Heart right ventricle (tissue), 16 donors: ENCODE measurements around the gene NECAB2. TPM values are rescaled to one million over a fixed set of nuclear protein-coding genes. Genes with fewer than 3 reads are reported as not detected.
A peak's percentile ranks its signal among the peaks of the same experiment; 100 is the strongest.

ENCODE experiments used
- ATAC-seq, 8 donors: fragments of 200-7000 bp; cut with Tn5 transposase; one replicate each; pipeline ENCODE4 v1.9.1; 2020; ENCODE audit warnings: mild to moderate bottlenecking in 8 of 8, moderate library complexity in 8 of 8, moderate number of reproducible peaks in 1 of 8
- DNase-seq, 2 donors: peaks; one replicate each; pipeline ENCODE4 v3.0.0-alpha.2; 2020
- H3K27ac ChIP-seq, 10 donors: fragments of 200-600 bp; sonication (generic) in 2 of 10; one replicate each; pipeline versions ENCODE4 v1.5.0 to v1.8.0; 2020 to 2022; ENCODE audit warnings: mild to moderate bottlenecking in 3 of 10
- H3K27me3 ChIP-seq, 7 donors: fragments of 200-600 bp; one replicate each; pipeline ENCODE4 v1.8.0; 2021 to 2022; ENCODE audit warnings: mild to moderate bottlenecking in 2 of 7
- H3K36me3 ChIP-seq, 9 donors: fragments of 200-600 bp; sonication (generic) in 1 of 9; one replicate each; pipeline versions ENCODE4 v1.5.0 to v1.8.0; 2020 to 2022; ENCODE audit warnings: mild to moderate bottlenecking in 2 of 9
- H3K4me1 ChIP-seq, 9 donors: fragments of 200-600 bp; sonication (generic) in 1 of 9; one replicate each; pipeline versions ENCODE4 v1.5.0 to v1.8.0; 2020 to 2022; ENCODE audit warnings: mild to moderate bottlenecking in 4 of 9
- H3K4me3 ChIP-seq, 10 donors: fragments of 200-600 bp; sonication (generic) in 2 of 10; one replicate each; pipeline versions ENCODE4 v1.5.0 to v1.8.0; 2020 to 2022; ENCODE audit warnings: mild to moderate bottlenecking in 7 of 10, moderate library complexity in 2 of 10
- H3K9me3 ChIP-seq, 11 donors: fragments of 200-600 bp in 10 of 11; sonication (generic) in 2 of 11; one replicate each; pipeline versions ENCODE4 v1.5.0 to v1.8.0; 2013 to 2022; ENCODE audit warnings: mild to moderate bottlenecking in 2 of 11, control low read depth in 1 of 11, moderate library complexity in 1 of 11
- CTCF ChIP-seq, 9 donors: fragments of 200-600 bp; sonication (generic) in 2 of 9; IDR thresholded peaks; one replicate each; pipeline versions ENCODE4 v1.5.0 to v1.8.0; 2021 to 2022; ENCODE audit warnings: antibody characterized with exemption in 9 of 9, mild to moderate bottlenecking in 5 of 9, moderate library complexity in 1 of 9
- whole genome bisulfite sequencing, 2 donors: extraction: QIAGEN DNeasy Blood & Tissue Kit; methylation state at CpG; one replicate each; pipeline ENCODE4 v1.1.7; 2013; ENCODE audit warnings: inconsistent platforms in 1 of 2; 5-methylcytosine and 5-hydroxymethylcytosine counted together
- intact Hi-C, 10 donors: fragments of 100-400 bp; cut with DNase I; formaldehyde crosslinking; loops; one replicate each; pipeline versions ENCODE4 v1.11.1 to v1.14.2; 2022
- polyA plus RNA-seq, 2 donors: library from polyadenylated mRNA; stranded (reverse); fragments of 200-250 nt; gene quantifications; one replicate each; pipeline ENCODE4 v1.2.3, GENCODE V29; 2013
- total RNA-seq, 10 donors: library from RNA; stranded (reverse); fragmentation: NEBNext Ultra II Directional in 3 of 10; extraction: Animal tissue kit (Norgen Biotek cat#: 25700) in 3 of 10; gene quantifications; one replicate each; pipeline versions ENCODE4 v1.2.1 to v1.2.4, GENCODE V29; 2021 to 2023
- donor health status: Arrhythmogenic right ventricular cardiomyopathy.
- donor health status: ischemic (EF 13 %, LVEDD 7.1; RV severe dilation, severe dysfunction).
- donor health status: healthy with polysubstance abuse.
- donor health status: DM: no; HTN: yes; CAD: no.
- donor health status: DM: no; HTN: no; CAD: no.
- donor health status: ischemic (EF 25% LVEDD 6.9; RV normal size, moderate dysfunction).
- donor health status: ischemic (EF 25% LVEDD 5.7; RV mildly dilated, moderate dysfunction).
- donor health status: healthy.
- donor health status: DM: yes; HTN: yes; CAD: no.
- donor health status: Ischemic cardiomyopathy.
- donor health status: ischemic (EF 35%, LVEDD 5.7; RV mildly dilated, moderate dysfunction).
- donor health status: nonischemic (EF 11% LVEDD 7.7; RV severe dilation, severe dysfunction).
- donor health status: DM: yes; HTN: yes; CAD: no.
- donor health status: PGD.
- donor health status: ischemic (EF 29% LVEDD 5.4; RV normal size, mild dysfunction).
- donor health status: nonischemic (EF 23%, LVEDD 6.1; RV moderate dilation, normal function).

Gene NECAB2
- total and polyA plus RNA-seq, 12 donors: 0.32 to 3.2 (median 1.0) TPM

GRCh38 chr16:84048270-84048669 lies 80.2 kb downstream of the NECAB2 start:
- no peak for ATAC-seq
- no peak for TF ChIP-seq CTCF (IDR thresholded peaks at IDR 0.05)
- H3K4me3 ChIP-seq: no peak overlapping the region
- H3K4me1 ChIP-seq: peaks cover 0 to 12% (median 5%) of the 10 kb centered on the region in 9 donors
- H3K27me3 ChIP-seq: peaks cover 0 to 20% (median 0%) of the 10 kb centered on the region in 7 donors
- no peak for DNase-seq
- 83 to 87% methylated on average over 7 of the region's 7 CpGs for WGBS, 2 donors
- intact Hi-C loops: loop anchor here in 1 of 10 donors (10.0 kb wide), 2 partner anchors 73 to 223 kb away; no protein-coding TSS in a partner anchor
- H3K27ac ChIP-seq: no peak overlapping the region
- H3K9me3 ChIP-seq: no peaks in the 10 kb centered on the region
- peaks cover 0 to 42% (median 9%) of the 10 kb centered on the region in 9 donors for H3K36me3 ChIP-seq

GRCh38 chr16:84048871-84049270 lies 80.8 kb downstream of the NECAB2 start:
- peaks cover 0 to 48% (median 15%) of the 10 kb centered on the region in 9 donors for H3K36me3 ChIP-seq
- no peaks in the 10 kb centered on the region for H3K9me3 ChIP-seq
- ATAC-seq (no peak), DNase-seq (no peak)
- H3K4me3 ChIP-seq: no peak overlapping the region
- intact Hi-C loops: loop anchor here in 1 of 10 donors (10.0 kb wide), 2 partner anchors 74 to 224 kb away; no protein-coding TSS in a partner anchor
- WGBS, 2 donors: 94 to 95% methylated on average over 13 of the region's 13 CpGs
- peaks cover 0 to 6% (median 3%) of the 10 kb centered on the region in 9 donors for H3K4me1 ChIP-seq
- H3K27me3 ChIP-seq: peaks cover 0 to 14% (median 0%) of the 10 kb centered on the region in 7 donors
- H3K27ac ChIP-seq: no peak overlapping the region
- no peak for TF ChIP-seq CTCF (IDR thresholded peaks at IDR 0.05)

- peaks cover 0 to 54% (median 22%) of the 10 kb centered on the region in 9 donors for H3K36me3 ChIP-seq
- WGBS, 2 donors: 81 to 85% methylated on average over 13 of the region's 13 CpGs
- H3K27me3 ChIP-seq: peaks cover 0 to 7% (median 0%) of the 10 kb centered on the region in 7 donors
- H3K9me3 ChIP-seq: no peaks in the 10 kb centered on the region
- H3K4me1 ChIP-seq: peaks cover 0 to 5% (median 0%) of the 10 kb centered on the region in 9 donors
- intact Hi-C loops: loop anchor here in 1 of 10 donors (10.0 kb wide), 2 partner anchors 75 to 225 kb away; no protein-coding TSS in a partner anchor
- H3K4me3 ChIP-seq: no peak overlapping the region
- no peak overlapping the region for H3K27ac ChIP-seq
- no peak for TF ChIP-seq CTCF (IDR thresholded peaks at IDR 0.05)
- no peak for DNase-seq
- ATAC-seq: peak in 1 of 8 donors; percentile 15
Measured at GRCh38 chr16:84049403-84050060, 81.5 kb downstream of the NECAB2 start.

GRCh38 chr16:84050316-84050715 lies 82.3 kb downstream of the NECAB2 start:
- WGBS, 2 donors: 87 to 90% methylated on average over 9 of the region's 9 CpGs

More at GRCh38 chr16:84050316-84050715, 82.3 kb downstream of the NECAB2 start:
- intact Hi-C loops: no loop called here
- Histone ChIP-seq H3K4me3 (no peak overlapping the region), H3K27ac (no peak overlapping the region), H3K4me1 (peaks cover 0 to 10% (median 6%) of the 10 kb centered on the region in 9 donors), H3K36me3 (peaks cover 0 to 62% (median 29%) of the 10 kb centered on the region in 9 donors), H3K9me3 (no peaks in the 10 kb centered on the region), H3K27me3 (peaks cover 0 to 1% (median 0%) of the 10 kb centered on the region in 7 donors)
- ATAC-seq (no peak), DNase-seq (no peak)
- TF ChIP-seq CTCF (IDR thresholded peaks at IDR 0.05): no peak
